HCEC 1CT (cell line): ENCODE results near the gene GOLGB1.
"Not testable (repeated sequence)": the region's sequence is repeated elsewhere in the genome, so short reads cannot be mapped to it uniquely, and the experiment has no call there.

ENCODE experiments used
- DNase-seq: peaks from one replicate; pipeline ENCODE4 v3.0.0-alpha.2; 2017

GOLGB1 gene

DNA sequence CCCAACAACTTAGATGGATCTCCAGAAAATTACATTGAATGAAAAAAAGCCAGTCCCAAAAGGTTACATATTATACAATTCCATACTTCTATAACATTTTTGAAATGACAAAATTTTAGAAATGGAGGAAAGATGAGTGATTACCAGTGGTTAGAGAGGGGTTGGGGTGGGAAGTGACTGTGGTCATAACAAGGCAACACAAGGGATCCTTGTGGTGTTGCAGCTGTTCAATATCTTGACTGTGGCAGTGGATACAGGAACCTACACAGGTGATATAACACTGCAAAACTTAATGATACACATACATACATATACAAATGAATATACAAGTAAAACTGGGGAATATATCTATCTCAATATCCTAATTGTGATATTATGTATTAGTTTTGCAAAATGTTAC lies 9.6 kb downstream of the GOLGB1 start:
- DNase-seq: no peak

DNA sequence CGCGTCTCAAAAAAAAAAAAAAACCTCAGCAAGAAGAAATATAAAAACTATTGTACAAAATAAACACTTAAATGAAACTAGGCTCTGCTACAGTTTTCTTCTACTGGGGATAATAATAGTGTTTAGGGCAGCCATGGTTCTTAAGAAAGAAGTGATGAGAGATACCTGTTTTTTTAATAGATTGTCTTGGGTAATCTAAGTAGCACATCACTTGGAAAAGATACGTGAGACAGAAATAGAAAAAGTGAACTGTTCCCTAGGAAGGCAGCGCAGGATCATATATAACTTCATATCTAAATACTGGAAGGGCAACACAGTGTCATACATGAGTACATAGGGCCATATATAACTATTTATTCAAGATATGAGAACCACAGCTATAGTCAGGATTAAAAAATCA lies 11.9 kb downstream of the GOLGB1 start:
- no peak for DNase-seq

DNA sequence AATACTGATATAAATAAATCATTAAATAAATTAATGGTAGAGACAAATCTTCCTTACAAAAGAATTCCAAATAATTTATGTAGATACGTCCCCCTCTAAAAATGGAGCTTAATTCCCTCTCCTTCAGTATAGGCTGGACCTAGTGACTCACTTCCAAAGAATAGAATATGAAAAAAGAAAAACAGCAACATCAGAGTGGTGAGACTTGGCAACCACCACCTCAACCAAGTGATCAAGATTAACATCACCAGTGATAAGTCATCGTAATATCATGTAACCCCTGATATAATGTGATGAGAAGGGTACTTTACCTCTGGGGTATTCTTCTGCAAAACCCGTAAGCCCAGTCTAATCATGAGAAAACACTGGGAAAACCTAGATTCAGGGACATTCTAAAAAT lies 13.4 kb downstream of the GOLGB1 start:
- peak; percentile 62 for DNase-seq

DNA sequence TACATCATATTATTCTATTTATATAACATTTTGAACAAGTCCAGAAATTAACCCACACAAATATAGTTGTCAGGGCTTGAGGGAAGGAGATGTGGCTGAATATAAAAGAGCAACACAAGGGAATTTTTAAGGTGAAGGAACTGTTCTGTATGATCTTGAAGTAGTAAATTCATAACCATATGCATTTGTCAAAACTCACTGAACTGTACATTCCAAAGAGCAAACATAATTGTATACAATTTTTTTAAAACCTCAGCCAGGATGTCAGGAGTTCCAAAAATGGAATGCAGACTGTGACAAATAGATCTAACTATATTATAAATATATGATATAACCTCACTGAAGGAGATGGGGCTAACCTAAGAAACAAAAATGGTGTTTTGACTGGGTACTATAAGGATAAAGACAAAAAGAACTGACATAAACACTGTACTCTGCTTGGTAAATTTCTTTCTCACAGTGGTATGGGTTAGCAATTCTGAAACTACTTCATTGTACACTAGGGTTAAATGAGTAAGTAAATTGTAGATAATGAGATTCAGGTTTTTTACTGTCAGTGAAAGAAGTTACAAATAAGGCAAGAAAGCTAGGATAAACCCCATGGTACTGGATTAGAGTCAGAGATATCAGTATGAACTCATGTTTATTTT lies 14.4 kb downstream of the GOLGB1 start:
- peak; percentile 61 for DNase-seq

DNA sequence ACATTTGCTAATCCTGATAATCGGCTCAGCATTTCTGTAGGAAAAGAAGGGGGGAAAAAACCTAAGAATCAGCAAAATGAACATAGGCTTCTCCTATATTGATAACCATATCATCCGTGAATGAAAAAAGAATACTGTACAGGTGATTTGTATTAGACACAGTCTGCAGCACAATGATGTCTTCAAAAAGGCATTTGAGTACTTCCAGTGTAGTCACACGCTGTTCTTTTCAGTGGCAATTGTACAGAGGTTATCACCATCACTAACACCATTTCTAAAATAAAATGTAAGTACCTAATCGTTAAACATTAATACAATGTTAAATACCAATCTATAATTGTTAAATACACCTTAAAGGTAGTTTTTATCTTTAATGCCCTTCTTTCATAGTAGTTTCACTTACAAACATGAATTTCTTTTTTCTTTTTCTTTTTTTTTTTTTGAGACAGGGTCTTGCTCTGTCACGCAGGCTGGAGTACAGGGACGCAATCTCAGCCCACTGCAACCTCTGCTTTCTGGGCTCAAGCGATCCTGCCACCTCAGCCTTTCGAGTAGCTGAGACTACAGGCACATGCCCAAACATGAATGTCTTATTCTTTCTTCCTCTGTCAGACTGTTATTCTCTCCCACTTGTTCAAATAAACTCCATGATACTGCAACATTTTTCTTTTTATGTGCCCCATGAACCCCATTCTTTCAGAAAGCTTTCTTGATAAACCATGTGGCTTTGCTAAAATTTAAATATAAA lies 18.4 kb downstream of the GOLGB1 start:
- DNase-seq: no peak

DNA sequence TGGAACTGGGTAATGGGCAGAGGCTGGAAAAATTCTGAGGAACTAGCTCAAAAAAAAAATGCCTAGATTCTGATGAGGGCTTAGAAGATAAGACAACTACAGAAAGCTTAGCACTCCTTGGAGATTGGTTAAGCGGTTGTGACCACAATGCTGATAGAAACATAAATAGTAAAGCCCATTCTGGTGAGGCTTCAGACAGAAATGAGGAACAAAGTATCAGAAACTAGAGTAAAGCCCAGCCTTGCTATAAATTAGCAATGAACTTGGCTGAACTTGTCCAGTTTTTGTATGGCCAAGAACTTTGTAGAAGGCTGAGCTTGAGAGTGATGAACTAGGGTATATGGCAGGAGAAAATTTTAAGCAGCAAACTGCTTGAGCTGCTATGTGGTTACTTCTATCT lies 25.4 kb downstream of the GOLGB1 start:
- DNase-seq: no peak

DNA sequence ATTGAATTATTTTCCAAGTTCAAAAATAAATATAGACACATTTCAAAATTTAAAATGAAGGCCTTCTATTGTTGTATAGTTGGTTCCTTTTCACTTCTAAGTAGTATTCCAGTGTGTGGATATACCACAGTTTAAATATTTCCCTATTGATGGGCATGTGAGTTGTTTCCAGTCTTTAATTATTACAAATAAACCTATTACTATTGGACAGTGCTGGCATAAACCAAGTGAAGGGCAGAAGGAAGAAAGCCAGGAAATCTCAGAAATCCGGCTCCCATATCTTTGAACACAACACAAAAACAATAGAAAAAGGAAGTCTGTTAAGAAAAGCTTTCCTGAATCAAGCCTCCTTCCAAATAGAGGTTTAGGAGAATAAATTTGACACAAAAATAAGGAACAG lies 26.1 kb downstream of the GOLGB1 start:
- DNase-seq: no peak

DNA sequence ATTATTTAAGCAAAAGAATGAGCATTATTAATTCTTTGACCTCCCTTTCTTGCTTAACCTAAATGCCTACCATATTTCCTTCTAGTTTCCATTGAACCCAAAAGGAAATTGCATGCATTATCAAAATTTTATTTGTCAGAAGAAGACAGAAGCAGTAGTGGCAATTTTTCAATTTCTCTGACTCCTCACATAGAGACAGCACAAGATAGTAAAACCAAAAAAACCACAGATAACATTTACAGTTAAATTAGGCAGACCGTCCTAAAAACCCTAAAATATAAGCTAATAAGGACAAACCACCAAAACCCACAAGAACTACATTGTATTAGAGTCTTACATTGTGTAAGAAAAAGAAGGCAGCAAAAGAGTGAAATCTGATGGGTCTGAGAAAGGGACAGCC lies 27.1 kb downstream of the GOLGB1 start:
- no peak for DNase-seq

DNA sequence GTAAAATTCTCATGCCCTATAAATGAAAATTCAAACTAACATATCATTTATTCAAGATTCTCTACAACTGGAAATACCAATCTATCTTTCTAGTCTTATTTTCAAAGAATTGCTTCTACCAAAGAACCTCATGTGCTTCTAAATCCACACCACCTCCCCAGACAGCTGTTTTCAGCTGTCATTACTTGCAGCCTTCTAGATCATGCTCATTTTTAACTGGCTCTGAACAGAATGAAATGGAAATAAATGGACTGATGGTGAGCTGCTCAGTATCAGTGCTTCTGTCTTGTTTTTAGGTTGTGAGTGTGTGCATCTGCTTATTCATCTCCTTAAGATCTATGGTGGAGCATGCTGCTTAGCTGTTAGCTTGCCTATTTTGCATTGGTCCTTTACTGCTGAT lies 29.4 kb downstream of the GOLGB1 start:
- DNase-seq: no peak

DNA sequence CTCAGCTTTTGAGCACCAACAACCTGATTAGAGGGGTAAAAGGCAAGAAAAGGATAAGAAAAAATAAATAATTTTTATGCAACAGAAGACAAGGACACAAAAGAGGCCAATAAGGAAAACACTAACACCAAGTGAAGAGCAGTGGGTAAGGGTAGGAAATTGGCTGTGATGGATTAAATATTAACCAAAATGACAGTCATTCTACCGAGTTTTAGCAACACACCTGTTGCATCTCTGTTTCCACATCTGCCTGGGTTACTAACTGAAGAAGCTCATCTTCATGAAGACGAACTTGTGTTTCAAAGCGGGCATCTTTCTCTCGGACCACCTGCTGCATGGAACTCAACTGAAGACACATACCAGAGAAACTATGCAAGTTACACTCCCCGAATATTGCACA lies 30.1 kb downstream of the GOLGB1 start:
- DNase-seq: no peak

DNA sequence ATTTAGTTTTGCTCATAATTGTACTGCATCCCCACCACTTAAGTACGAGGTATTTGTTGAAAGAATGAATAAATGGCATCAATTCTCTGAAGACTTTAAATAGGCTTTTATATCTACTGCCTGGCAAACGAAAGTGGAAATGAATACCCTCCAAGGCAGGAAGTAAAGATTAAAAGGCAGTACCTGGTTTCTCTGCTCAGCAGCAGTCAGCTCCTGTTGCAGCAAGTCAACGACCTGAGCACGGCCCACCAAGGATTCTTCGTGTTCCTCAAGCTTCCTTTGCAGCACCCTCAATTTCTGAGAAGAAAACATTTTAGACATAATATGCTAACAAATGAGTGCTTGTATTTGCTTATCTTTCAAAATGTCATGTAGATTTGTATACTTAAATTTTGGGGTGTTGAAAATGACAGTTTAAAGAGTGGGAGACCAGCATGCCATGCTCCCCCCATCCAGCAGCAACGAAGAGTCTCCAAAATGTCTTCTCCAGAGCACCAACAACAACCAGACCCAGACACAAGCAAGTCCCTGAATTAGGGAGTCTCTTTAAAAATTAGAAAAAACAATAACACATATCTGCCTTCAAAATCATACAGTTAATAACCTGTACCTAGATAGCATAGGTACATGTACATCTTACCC lies 31.2 kb downstream of the GOLGB1 start:
- no peak for DNase-seq

DNA sequence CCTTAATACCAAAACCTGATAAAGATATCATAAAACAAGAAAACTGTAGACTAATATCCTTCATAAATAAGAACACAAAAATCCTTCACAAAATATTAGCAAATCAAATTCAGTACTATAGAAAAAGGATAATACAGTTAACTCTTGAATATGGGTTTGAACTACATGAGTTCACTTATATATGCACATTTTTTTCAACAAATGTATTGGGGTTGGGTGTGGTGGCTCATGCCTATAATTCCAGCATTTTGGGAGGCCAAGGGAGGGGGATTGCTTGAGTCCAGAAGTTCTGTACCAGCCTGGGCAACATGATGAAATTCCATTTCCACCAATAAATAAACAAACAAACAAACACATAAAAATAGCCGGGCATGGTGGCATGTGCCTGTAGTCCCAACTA lies 39.2 kb downstream of the GOLGB1 start:
- no peak for DNase-seq

DNA sequence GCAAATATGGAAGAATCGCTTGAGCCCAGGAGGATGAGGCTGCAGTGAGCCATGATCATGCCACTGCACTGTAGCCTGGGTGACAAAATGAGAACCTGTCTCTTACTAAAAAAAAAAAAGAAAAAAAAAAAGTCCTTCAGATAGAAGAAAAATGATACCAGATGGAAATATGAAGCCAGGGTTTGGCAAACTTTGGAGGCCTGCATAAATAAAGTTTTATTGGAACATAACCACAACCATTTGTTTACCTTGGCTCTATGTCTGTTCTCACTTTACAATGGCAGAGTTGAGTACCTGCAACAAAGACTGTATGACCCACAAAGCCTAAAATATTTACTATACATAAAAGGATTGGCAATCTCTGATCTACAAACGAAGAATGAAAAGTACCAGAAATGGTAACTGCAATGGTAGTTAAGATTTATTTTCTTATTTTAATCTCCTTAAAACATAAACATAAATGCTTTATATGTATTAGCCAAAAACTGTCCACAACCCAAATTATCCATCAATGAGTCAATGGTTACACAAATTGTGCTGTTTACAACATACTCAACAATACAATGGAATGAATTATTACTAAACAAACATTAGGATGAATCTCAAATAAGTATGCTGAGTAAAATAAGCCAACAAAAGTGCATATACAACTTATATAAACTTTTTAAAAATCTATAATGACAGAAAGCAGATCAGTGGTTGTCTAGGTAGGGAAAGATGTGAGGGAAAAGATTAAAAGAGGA lies 41.8 kb downstream of the GOLGB1 start:
- peak; percentile 6 for DNase-seq

DNA sequence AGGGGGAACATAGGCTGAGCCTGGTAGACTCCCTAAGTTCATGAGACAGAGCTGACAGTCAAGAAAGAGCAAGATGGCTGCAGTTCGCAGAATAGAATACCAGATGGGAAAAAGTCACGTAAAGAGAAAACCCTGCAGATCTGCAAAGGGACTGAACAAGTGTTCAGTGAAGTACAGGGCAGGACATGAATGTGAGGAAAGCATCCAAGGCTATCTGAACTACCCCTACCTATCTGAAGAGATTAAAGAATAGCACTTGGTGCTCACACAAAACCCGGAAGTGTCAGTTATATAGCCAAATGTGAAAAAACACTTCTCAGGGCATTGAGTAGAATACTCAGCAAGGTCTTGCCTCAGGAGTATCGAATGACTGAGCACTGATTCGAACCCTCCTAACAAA lies 44.0 kb downstream of the GOLGB1 start:
- DNase-seq: no peak

DNA sequence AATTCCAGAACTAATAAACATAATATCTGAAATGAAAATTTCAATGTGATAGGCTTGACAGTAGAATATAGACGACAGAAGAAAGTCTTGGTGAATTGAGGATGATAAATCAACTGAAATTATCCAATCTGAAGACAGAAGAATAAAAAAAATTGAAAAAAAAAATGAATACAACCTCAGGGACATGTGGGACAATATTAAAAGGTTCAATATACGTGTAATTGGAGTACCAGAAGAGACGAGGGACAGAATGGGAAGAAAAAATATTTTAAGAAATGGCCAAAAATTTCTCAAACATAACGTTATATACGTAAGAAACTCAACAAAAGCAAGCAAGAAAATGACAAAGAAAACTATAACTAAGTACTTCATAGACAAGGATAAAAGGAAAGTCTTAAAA lies 45.6 kb downstream of the GOLGB1 start:
- DNase-seq: no peak

DNA sequence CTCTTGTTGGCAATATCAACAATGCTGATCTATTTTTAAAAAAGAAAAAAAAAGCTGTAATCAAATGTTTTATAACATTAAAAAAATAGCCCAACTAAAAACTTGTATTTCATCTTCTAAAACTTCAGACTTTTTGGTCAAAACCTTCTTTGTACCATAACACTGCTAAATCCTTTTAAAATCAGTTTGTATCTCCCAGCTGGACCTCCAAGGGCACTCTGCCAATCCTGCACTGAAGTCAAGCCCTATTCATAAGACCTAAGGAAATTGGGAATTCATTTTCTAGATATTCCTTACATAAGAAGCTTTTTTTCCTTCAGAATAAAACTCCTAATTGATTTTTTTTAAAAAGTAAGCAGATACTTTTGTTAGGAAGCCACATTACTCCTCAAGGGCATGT lies 50.6 kb downstream of the GOLGB1 start:
- DNase-seq: no peak

DNA sequence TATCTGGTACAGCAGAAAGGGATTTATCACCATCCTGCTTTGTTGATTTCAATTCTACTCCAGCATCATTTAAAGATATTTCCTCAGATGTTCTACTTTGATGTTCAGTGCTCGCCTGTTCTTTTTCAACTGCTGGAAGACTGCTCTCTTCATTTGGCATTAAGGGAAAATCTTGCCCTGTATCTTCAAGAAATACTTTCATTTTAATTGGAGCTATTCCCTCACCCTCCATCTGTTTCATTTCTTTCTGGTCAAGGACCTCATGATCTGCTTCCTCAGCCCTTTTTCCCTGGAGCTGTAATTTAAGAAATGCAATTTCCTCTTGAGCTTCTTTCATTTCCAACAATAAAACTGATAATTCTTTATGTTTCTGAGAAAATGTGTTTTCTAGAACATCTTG lies 51.1 kb downstream of the GOLGB1 start:
- DNase-seq: no peak

DNA sequence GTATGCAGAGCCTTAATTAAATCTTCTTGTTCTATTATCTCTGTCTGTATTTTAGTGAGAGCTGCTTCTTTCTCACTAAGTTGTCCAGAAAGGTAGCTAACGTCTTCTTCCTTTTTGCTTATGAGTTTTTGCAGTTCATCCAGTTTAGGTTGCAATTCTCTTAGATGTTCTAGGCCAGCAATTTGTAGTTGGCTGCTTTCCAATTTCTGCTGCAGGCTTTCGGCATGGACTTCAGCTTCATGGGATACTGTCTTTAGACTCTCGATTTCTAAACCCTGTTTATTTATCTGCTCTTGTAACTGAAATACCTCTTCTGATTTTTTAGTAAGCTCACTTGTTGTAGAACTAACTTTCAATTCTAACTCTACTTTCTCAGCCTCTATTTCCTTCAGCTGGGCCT lies 53.4 kb downstream of the GOLGB1 start:
- DNase-seq: no peak

DNA sequence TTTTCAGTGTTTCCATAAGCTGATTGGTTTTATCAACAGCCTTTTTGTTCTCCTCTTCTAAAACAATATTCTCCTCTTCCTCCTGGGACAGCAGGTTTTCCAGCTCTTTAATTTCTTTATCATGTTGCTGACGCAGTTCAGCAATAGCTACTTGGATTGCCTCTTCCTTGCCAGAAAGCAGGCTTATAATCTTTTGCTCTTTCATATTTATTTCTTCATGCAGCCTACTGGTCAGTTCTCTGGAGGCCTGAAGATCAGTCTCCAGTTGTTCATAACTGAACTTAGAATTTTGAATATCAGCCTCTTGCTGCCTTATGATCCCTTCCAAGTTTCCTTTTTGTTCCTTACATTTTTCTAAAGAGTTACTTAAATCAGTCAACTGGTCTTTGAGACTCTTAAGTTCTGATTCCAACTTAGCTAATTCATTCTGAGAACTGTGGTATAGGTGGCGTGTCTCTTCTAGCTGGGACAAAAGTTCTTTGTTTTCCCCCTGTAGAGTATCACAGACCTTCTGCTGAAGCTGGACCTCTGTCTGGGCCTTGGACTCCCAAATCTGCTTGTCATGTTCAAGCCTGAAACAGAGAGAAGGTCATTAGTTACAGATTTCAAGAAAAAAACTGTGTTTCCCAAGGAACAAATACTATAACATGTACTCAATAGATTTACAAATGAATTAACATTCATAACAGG lies 57.4 kb downstream of the GOLGB1 start:
- DNase-seq: no peak

DNA sequence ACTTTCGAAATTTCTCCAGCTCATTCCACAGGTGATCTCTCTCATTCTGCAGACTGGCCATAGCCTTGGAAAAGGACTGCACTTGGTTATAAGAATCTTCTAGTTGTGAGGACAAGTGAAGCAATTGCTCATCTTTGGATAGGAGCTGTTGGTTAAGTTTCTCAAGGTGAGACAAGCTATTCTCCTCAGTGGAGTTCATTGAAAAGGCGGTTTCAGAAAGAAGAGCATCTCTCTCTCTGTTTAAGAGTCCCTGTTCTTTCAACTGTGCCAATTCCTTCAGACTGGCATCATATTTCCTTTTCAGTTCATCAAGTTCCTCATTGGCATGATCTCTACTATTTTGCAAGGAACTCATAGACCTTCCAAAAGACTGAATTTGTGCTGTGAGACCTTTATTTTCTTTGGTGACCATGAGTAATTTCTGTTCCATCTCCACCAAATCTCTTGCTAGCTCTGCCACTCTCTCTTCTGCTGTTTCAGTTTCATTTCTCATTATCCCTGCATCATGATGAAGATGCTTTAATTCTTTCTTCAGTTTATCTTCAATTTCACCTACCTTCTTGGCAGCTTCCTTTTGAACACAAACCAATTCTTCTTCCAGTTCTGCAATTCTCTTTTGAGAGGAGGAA lies 58.6 kb downstream of the GOLGB1 start:
- no peak for DNase-seq

DNA sequence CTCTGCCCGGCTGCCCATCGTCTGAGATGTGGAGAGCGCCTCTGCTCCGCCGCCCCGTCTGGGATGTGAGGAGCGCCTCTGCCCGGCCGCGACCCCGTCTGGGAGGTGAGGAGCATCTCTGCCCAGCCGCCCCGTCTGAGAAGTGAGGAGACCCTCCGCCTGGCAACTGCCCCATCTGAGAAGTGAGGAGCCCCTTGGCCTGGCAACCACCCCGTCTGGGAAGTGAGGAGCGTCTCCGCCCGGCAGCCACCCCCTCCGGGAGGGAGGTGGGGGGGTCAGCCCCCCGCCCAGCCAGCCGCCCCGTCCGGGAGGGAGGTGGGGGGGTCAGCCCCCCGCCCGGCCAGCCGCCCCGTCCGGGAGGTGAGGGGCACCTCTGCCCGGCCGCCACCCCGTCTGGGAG lies 60.8 kb downstream of the GOLGB1 start:
- not testable (repeated sequence) for DNase-seq

DNA sequence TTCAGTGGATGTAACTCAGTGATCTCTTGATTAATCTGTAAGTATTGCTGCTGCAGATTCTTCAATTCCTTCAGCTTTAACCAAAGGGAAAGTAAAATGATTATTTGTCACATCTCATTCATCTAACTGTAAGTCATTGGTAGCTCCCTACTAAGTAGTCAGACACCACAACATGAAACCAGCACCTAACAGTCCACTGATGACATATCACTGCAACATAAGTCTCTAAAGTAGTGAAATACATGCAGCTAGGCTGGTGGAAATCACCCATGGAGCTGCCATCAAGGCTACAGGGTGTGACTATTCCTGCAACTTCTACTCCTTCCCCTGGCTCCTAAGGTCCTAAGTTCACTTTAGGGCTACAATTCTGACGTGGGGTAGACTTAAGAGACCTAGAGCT lies 67.7 kb downstream of the GOLGB1 start:
- DNase-seq: no peak

DNA sequence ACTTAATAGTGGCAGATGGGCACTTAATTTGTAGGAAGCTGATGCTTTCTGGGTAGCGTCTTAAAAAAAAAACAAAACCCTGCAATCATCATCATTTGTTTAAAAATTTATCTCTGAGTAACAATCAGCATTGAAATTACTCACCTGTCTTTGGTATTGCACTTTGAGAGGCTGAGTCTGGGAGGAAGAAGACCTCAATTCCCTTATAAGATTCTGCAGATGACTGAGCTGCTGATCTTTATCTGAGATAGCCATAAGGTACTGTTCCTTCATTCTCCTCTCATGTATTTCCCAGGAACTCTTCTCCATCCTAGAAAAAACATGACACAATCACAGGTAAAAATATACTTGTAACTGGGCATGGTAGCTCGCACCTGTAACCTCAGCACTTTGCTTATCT lies 72.4 kb downstream of the GOLGB1 start:
- no peak for DNase-seq
